ENCODE results near the gene FOSL2.

Gene FOSL2

GRCh38 chr2:28375236-28375635, 17.4 kb upstream of the FOSL2 start:
- TF ChIP-seq POLR2A (IDR thresholded peaks at IDR 0.05; ENCODE audit: low read length) (no peak), GATA1 (IDR thresholded peaks at IDR 0.05; ENCODE audit: low read depth, low read length) (no peak)
- DNase-seq = no peak

DNA sequence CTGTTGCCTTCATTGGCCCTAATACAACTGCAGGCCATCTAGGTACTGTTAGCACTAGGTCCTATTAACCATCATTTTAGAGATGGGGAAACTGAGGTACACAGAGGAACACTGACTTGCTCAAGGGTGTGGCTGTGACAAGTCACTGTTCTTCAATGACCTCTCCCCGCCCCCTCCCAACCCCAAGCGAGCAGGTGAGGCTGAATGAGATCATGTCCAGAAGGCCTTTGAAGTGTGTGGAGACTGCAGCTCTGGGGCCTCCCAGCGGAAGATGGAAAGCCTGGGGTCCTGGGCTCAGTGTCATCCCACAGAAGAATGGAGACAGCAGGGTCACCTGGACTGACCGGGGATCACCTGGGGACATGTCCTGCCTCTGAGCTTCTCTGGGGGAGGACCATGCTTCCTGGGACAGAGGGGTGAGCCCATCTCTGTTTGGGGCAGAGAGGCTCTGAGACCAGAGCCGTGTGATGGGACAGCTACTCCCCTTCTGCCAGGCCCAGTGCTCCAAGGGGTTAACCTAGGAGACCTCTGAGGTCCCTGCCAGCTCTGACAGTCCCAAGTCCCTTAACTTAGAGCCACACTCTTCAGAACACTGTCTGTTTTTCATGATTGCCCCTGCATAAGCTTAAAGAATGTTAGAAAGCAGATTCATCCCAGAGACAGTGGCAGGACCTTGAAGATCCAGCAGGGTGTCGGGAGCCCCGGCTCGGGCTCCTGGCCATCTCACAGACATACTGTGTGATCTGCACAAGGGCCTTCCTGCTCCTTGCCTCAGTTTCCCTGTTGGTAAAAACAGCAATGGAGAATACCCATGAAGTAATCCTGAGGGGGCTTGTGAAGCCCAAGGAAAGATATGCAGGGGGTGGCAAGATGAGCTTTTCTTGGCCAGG, 16.7 kb upstream of the FOSL2 start:
- peak in 1 of 2 experiments; percentile 19 for DNase-seq
- TF ChIP-seq POLR2A (IDR thresholded peaks at IDR 0.05; ENCODE audit: low read length) (no peak), GATA1 (IDR thresholded peaks at IDR 0.05; ENCODE audit: low read depth, low read length) (no peak)

- TF ChIP-seq GATA1 (IDR thresholded peaks at IDR 0.05; ENCODE audit: low read depth, low read length) = no peak
- no peak for TF ChIP-seq POLR2A (IDR thresholded peaks at IDR 0.05; ENCODE audit: low read length)
Measured at GRCh38 chr2:28377195-28377816, 15.4 kb upstream of the FOSL2 start.

GRCh38 chr2:28377984-28378678, 14.5 kb upstream of the FOSL2 start:
- peak in 1 of 2 experiments; percentile 12 for DNase-seq
- TF ChIP-seq POLR2A (IDR thresholded peaks at IDR 0.05; ENCODE audit: low read length) (no peak), GATA1 (IDR thresholded peaks at IDR 0.05; ENCODE audit: low read depth, low read length) (no peak)

More at GRCh38 chr2:28377195-28377816, 15.4 kb upstream of the FOSL2 start:
- no peak for DNase-seq

DNA sequence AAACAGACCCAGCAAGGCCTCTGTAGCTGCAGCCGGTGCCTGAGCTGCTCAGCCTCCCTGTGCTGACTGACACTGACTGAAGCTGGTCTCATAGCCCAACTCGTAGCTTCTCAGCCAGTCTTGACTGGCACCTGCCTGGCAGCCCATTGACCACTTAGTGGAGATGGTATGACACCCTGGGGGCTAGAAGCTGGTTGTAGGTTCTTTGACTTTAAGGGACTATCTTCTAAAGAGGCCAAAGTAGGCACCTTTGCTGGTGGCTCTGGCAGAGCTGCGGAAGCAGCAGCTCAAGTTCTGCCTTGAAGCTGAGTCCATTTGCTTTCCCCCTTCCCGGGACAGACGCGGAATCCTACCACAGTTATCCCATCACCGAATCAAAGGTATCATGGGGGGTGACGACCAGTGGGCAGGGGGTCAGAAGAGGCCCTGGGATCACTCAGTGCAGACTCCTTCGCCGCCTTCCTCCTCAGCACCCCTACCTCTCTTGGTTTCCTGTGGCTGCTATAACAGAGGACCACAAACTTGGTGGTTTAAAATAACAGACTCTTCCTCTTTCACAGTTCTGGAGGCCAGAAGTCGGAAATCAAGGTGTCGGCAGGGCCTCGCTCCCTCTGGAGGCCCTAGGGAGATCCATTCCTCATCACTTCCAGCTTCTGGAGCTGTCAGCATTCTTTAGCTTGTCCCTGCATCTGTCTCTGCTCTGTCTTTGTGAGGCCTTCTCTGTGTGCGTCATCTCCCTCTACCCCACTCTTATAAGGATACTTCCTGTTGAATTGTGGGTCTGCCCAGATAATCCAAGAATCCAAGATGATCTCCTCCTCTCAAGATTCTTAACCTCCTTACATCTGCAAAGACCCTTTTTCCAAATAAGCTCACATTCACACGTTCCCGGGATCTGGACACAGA, 13.7 kb upstream of the FOSL2 start:
- no peak for TF ChIP-seq POLR2A (IDR thresholded peaks at IDR 0.05; ENCODE audit: low read length)
- no peak for TF ChIP-seq GATA1 (IDR thresholded peaks at IDR 0.05; ENCODE audit: low read depth, low read length)
- DNase-seq = no peak

- DNase-seq = no peak
- TF ChIP-seq GATA1 (IDR thresholded peaks at IDR 0.05; ENCODE audit: low read depth, low read length) = no peak
- TF ChIP-seq POLR2A (IDR thresholded peaks at IDR 0.05; ENCODE audit: low read length) = no peak
Measured at GRCh38 chr2:28380219-28380618, 12.4 kb upstream of the FOSL2 start.

DNA sequence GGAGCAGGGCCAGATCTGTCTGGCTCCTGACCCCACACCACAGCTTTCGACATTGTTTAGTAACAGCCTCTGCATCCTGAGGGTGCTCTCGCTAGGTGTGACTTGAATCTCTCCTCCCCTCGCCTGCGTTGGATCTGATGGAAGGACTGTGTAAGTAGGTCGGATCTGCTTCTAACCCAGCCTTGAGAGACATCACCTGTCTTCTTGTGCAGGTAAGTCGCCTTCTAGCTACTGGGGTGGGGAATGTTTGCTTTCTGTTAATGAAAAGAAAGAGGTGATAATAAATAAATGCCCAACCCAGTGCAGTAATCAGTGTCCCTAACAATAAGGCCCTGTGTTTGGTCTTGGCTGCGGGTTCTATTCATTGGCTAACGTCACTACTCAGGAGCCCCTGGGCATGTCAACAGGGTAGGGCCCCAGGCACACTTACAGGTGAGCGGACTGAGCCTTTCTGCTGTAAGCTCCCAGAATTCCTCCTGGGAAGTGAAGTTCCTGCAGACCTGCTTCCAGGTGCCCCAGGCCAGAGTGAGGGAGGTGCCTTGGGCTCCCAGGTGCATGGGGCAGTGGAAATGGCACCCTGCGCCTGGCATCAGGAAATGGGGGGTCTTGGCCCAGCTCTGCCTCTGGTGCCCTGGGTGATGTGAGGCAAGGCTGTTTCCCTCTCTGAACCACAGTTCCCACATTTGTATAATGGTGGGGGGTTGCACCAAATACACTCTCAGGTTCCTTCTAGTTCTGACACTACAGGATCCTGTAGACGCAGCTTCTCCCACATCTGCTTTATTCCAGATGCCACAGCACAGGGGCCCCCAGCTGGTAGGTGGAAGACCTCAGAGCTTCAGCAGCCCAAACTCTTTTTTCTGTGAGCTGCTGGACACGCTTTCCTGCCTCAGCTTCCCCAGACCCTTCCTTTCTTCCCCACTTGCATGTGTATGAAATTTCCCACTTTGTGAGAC, 11.2 kb upstream of the FOSL2 start:
- no peak for DNase-seq
- no peak for TF ChIP-seq GATA1 (IDR thresholded peaks at IDR 0.05; ENCODE audit: low read depth, low read length)
- TF ChIP-seq POLR2A (IDR thresholded peaks at IDR 0.05; ENCODE audit: low read length) = no peak

DNA sequence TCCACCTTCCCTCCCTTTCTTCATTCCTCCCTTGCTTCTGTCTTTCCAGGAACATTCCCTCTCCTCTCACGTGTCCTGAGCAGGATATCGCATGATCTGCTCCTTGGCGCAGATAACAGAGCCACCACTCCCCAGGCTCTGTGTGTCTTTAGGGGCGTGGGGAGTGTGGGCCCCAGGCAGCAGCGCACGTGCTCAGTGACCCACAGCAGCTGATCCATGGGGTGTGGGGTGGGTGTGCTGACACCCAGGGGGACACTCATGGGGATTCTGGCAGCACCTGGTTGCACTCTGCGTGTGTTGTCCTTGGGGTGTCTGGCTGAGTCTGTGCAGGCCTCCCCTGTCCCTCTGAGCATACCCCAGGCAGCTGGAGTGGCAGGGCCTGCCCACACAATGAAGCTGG, 9.9 kb upstream of the FOSL2 start:
- peak in 1 of 2 experiments; percentile 36 for DNase-seq
- TF ChIP-seq GATA1 (IDR thresholded peaks at IDR 0.05; ENCODE audit: low read depth, low read length) (no peak), POLR2A (IDR thresholded peaks at IDR 0.05; ENCODE audit: low read length) (no peak)

DNA sequence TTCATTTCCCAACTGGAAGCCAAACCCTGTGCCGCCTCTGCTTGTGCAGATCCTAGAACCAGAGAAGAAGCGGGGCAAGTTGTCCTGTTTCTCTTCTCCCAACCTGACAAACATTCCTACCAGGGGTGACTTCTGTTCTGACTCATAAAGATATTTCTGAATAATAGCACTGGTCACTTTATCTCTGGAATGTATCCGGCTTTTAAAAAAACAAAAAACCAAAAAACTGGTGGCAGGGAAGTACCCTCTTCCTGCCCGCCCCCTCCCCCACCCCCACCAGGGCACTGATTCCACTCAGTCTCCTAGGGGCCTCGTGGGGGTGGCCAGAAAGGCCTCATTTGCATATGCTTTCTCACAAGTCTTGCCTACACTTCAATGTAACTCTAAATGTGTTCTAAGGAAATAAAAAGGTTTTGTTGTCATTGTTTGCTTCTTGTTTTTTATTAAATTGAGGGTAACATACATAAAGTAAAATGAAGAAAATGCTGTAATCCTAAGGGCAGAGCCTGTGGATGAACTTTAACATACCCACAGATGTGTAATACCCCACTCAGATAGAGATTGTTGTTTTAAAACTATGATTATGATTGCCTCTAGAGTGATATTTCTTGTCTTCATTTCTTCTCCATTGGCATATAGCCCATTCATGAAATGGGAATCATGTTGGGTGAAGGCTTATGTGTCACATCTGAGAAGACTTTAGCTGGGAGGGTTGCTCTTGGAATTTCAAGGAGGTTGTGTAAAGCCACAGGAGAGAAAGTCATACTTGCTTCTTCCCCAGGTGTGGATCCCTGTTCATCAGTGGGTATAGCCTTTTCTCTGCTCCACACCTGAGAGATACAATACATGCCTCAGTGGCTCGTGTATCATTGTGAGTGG, 5.3 kb upstream of the FOSL2 start:
- DNase-seq = no peak
- TF ChIP-seq GATA1 (IDR thresholded peaks at IDR 0.05; ENCODE audit: low read depth, low read length) = no peak
- no peak for TF ChIP-seq POLR2A (IDR thresholded peaks at IDR 0.05; ENCODE audit: low read length)

GRCh38 chr2:28389399-28390240, 3.0 kb upstream of the FOSL2 start:
- TF ChIP-seq GATA1 (IDR thresholded peaks at IDR 0.05; ENCODE audit: low read depth, low read length) (no peak), POLR2A (IDR thresholded peaks at IDR 0.05; ENCODE audit: low read length) (no peak)
- no peak for DNase-seq

All from erythroblast (primary cell).